ENCODE data around the gene CEND1. TPM values are rescaled to one million over a fixed set of nuclear protein-coding genes. Genes with fewer than 3 reads are reported as not detected.

Gene CEND1
- total RNA-seq, 1 donor from 2014 or later = not detected

- Mint-ChIP-seq H3K27ac (ENCODE audit: unreplicated experiment) (no peak overlapping the region), H3K27me3 (ENCODE audit: unreplicated experiment) (peaks cover 6% of the 10 kb centered on the region), H3K36me3 (ENCODE audit: low read depth, unreplicated experiment) (no peaks in the 10 kb centered on the region), H3K4me3 (ENCODE audit: unreplicated experiment) (no peak overlapping the region), H3K9me3 (ENCODE audit: unreplicated experiment) (no peaks in the 10 kb centered on the region), H3K4me1 (ENCODE audit: unreplicated experiment) (peaks cover 7% of the 10 kb centered on the region)
- no peak for TF ChIP-seq CTCF (IDR thresholded peaks at IDR 0.05; ENCODE audit: unreplicated experiment)
- DNase-seq (ENCODE audit: low spot score) = no peak
These were observed 16.1 kb downstream of the CEND1 start for GRCh38 chr11:773830-774229.

GRCh38 chr11:773425-773824, 16.5 kb downstream of the CEND1 start:
- Mint-ChIP-seq H3K27ac (ENCODE audit: unreplicated experiment) (no peak overlapping the region), H3K36me3 (ENCODE audit: low read depth, unreplicated experiment) (no peaks in the 10 kb centered on the region), H3K4me3 (ENCODE audit: unreplicated experiment) (no peak overlapping the region), H3K27me3 (ENCODE audit: unreplicated experiment) (peaks cover 6% of the 10 kb centered on the region), H3K4me1 (ENCODE audit: unreplicated experiment) (peaks cover 7% of the 10 kb centered on the region), H3K9me3 (ENCODE audit: unreplicated experiment) (no peaks in the 10 kb centered on the region)
- TF ChIP-seq CTCF (IDR thresholded peaks at IDR 0.05; ENCODE audit: unreplicated experiment) = no peak
- no peak for DNase-seq (ENCODE audit: low spot score)

- Mint-ChIP-seq H3K27ac (ENCODE audit: unreplicated experiment) (no peak overlapping the region), H3K36me3 (ENCODE audit: low read depth, unreplicated experiment) (no peaks in the 10 kb centered on the region), H3K4me1 (ENCODE audit: unreplicated experiment) (peaks cover 7% of the 10 kb centered on the region), H3K9me3 (ENCODE audit: unreplicated experiment) (no peaks in the 10 kb centered on the region), H3K4me3 (ENCODE audit: unreplicated experiment) (no peak overlapping the region), H3K27me3 (ENCODE audit: unreplicated experiment) (peaks cover 6% of the 10 kb centered on the region)
- DNase-seq (ENCODE audit: low spot score) = no peak
- TF ChIP-seq CTCF (IDR thresholded peaks at IDR 0.05; ENCODE audit: unreplicated experiment) = no peak
These were observed 17.2 kb downstream of the CEND1 start for GRCh38 chr11:772429-773390.

GRCh38 chr11:771617-772204, 18.2 kb downstream of the CEND1 start:
- H3K27ac Mint-ChIP-seq (ENCODE audit: unreplicated experiment) = no peak overlapping the region
- H3K27me3 Mint-ChIP-seq (ENCODE audit: unreplicated experiment) = peaks cover 6% of the 10 kb centered on the region
- DNase-seq (ENCODE audit: low spot score) = no peak
- no peaks in the 10 kb centered on the region for H3K36me3 Mint-ChIP-seq (ENCODE audit: low read depth, unreplicated experiment)
- H3K4me3 Mint-ChIP-seq (ENCODE audit: unreplicated experiment) = no peak overlapping the region
- H3K9me3 Mint-ChIP-seq (ENCODE audit: unreplicated experiment) = no peaks in the 10 kb centered on the region
- TF ChIP-seq CTCF (IDR thresholded peaks at IDR 0.05; ENCODE audit: unreplicated experiment) = no peak
- H3K4me1 Mint-ChIP-seq (ENCODE audit: unreplicated experiment) = peaks cover 7% of the 10 kb centered on the region

Measured in endothelial cell (in vitro differentiated cells).